GM12865 (cell line): Measurements from ENCODE around the gene NDST3.

Source experiments
- DNase-seq: peaks from one replicate; pipeline ENCODE4 v3.0.0; 2010; ENCODE audit warnings: low read depth
- H3K4me3 ChIP-seq: 2 replicates; pipeline ENCODE4 v1.5.1; 2011; ENCODE audit warnings: mild to moderate bottlenecking, low read depth, low read length, control low read depth
- TF ChIP-seq, protein P1 (sequence below): IDR thresholded peaks from 2 replicates; pipeline ENCODE4 v1.5.1; 2011; ENCODE audit warnings: low read length, control low read depth, low read depth, inconsistent platforms; ENCODE audit not compliant: insufficient read depth; ENCODE audit errors: missing control alignments

Gene NDST3

GRCh38 chr4:118124997-118125396, 90.7 kb downstream of the NDST3 start:
- TF ChIP-seq, protein P1, sequence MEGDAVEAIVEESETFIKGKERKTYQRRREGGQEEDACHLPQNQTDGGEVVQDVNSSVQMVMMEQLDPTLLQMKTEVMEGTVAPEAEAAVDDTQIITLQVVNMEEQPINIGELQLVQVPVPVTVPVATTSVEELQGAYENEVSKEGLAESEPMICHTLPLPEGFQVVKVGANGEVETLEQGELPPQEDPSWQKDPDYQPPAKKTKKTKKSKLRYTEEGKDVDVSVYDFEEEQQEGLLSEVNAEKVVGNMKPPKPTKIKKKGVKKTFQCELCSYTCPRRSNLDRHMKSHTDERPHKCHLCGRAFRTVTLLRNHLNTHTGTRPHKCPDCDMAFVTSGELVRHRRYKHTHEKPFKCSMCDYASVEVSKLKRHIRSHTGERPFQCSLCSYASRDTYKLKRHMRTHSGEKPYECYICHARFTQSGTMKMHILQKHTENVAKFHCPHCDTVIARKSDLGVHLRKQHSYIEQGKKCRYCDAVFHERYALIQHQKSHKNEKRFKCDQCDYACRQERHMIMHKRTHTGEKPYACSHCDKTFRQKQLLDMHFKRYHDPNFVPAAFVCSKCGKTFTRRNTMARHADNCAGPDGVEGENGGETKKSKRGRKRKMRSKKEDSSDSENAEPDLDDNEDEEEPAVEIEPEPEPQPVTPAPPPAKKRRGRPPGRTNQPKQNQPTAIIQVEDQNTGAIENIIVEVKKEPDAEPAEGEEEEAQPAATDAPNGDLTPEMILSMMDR, result no peak
- H3K4me3 ChIP-seq, result no peak overlapping the region
- DNase-seq, result no peak

GRCh38 chr4:118139241-118139640, 105.0 kb downstream of the NDST3 start:
- TF ChIP-seq, protein P1, result no peak
- DNase-seq, result no peak
- no peak overlapping the region for H3K4me3 ChIP-seq

GRCh38 chr4:118141240-118141639, 107.0 kb downstream of the NDST3 start:
- TF ChIP-seq, protein P1, result no peak
- DNase-seq, result no peak
- no peak overlapping the region for H3K4me3 ChIP-seq

- TF ChIP-seq, protein P1, result no peak
These were observed 120.4 kb downstream of the NDST3 start for GRCh38 chr4:118154649-118155048.

DNA sequence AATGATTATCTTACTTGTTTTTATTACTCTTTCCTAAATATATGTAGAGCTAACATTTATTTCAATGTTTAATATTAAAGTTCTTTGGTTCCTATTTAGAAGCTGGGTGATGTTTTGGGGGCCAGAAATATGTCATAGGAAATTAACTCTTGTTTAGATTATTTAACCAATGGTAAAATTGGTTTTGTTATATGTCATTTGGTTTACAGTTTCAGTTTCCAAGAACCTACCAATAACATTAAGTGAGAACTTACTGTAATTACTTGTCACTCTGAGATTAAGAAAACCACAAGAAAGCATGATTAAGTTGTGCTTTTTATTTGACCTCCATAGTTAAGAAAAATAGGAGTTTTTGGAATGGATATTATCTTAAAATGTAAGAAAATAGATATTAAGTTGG, 121.2 kb downstream of the NDST3 start:
- no peak for DNase-seq
- TF ChIP-seq, protein P1, result no peak
- H3K4me3 ChIP-seq, result no peak overlapping the region

More at GRCh38 chr4:118154649-118155048, 120.4 kb downstream of the NDST3 start:
- no peak overlapping the region for H3K4me3 ChIP-seq
- DNase-seq, result no peak

GRCh38 chr4:118158763-118159375, 124.6 kb downstream of the NDST3 start:
- TF ChIP-seq, protein P1, result no peak
- no peak for DNase-seq
- H3K4me3 ChIP-seq, result no peak overlapping the region

DNA sequence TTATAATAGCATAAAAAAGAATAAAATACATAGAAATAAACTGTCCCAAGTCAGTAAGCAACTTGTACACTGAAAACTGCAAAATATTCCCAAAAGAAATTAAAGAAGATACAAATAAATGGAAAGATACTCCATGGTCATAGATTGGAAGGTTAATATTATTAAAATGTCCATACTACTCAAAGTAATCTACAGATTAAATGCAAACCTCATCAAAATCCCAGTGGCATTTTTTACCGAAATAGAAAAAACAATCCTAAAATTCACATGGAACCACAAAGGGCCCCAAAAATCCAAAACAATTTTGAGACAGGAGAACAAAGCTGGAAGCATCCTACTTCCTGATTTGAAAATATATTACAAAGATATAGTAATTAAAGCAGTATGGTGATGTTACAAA, 133.0 kb downstream of the NDST3 start:
- no peak overlapping the region for H3K4me3 ChIP-seq
- TF ChIP-seq, protein P1, result no peak
- no peak for DNase-seq
